ENCODE measurements around the gene TMEM183A.
A peak's percentile ranks its signal among the peaks of the same experiment; 100 is the strongest.

TMEM183A gene

GRCh38 chr1:203026031-203026665 is 19.0 kb downstream of the TMEM183A start, which contains the start of gene PPFIA4:
PPFIA4 (plus strand) TSS chr1:203026491; CDS start chr1:203039009, 12,518 bp downstream.
- in situ Hi-C loops (cut with HindIII; ENCODE audit: low pct_ligation_motif_present, low pct_unique_long_range_greater_than_20kb, low sequenced_read_pairs) = loop anchor here (25.0 kb wide), 1 partner anchor 186 kb away; no protein-coding TSS in a partner anchor
- DNase-seq = peak; percentile 88

- in situ Hi-C loops (cut with HindIII; ENCODE audit: low pct_ligation_motif_present, low pct_unique_long_range_greater_than_20kb, low sequenced_read_pairs) = loop anchor here (25.0 kb wide), 1 partner anchor 185 kb away; no protein-coding TSS in a partner anchor
- no peak for DNase-seq
Observed at GRCh38 chr1:203026666-203027663, 19.8 kb downstream of the TMEM183A start.

- DNase-seq = no peak
- in situ Hi-C loops (cut with HindIII; ENCODE audit: low pct_ligation_motif_present, low pct_unique_long_range_greater_than_20kb, low sequenced_read_pairs) = loop anchor here (25.0 kb wide), 1 partner anchor 184 kb away; no protein-coding TSS in a partner anchor
Observed at GRCh38 chr1:203028067-203028783, 21.1 kb downstream of the TMEM183A start.

GRCh38 chr1:203028784-203029553 is 21.8 kb downstream of the TMEM183A start:
- no peak for DNase-seq
- in situ Hi-C loops (cut with HindIII; ENCODE audit: low pct_ligation_motif_present, low pct_unique_long_range_greater_than_20kb, low sequenced_read_pairs) = loop anchor here (25.0 kb wide), 1 partner anchor 183 kb away; no protein-coding TSS in a partner anchor

GRCh38 chr1:203031467-203031866 is 24.3 kb downstream of the TMEM183A start:
- in situ Hi-C loops (cut with HindIII; ENCODE audit: low pct_ligation_motif_present, low pct_unique_long_range_greater_than_20kb, low sequenced_read_pairs) = loop anchor here (25.0 kb wide), 1 partner anchor 181 kb away; no protein-coding TSS in a partner anchor
- no peak for DNase-seq

GRCh38 chr1:203033287-203033686 is 26.1 kb downstream of the TMEM183A start:
- in situ Hi-C loops (cut with HindIII; ENCODE audit: low pct_ligation_motif_present, low pct_unique_long_range_greater_than_20kb, low sequenced_read_pairs) = loop anchor here (25.0 kb wide), 1 partner anchor 179 kb away; no protein-coding TSS in a partner anchor
- no peak for DNase-seq

GRCh38 chr1:203033917-203034316 is 26.7 kb downstream of the TMEM183A start:
- in situ Hi-C loops (cut with HindIII; ENCODE audit: low pct_ligation_motif_present, low pct_unique_long_range_greater_than_20kb, low sequenced_read_pairs) = loop anchor here (25.0 kb wide), 1 partner anchor 178 kb away; no protein-coding TSS in a partner anchor
- no peak for DNase-seq

GRCh38 chr1:203034422-203035110 is 27.4 kb downstream of the TMEM183A start:
- no peak for DNase-seq
- in situ Hi-C loops (cut with HindIII; ENCODE audit: low pct_ligation_motif_present, low pct_unique_long_range_greater_than_20kb, low sequenced_read_pairs) = loop anchor here (25.0 kb wide), 1 partner anchor 178 kb away; no protein-coding TSS in a partner anchor

- DNase-seq = no peak
- in situ Hi-C loops (cut with HindIII; ENCODE audit: low pct_ligation_motif_present, low pct_unique_long_range_greater_than_20kb, low sequenced_read_pairs) = loop anchor here (25.0 kb wide), 1 partner anchor 177 kb away; no protein-coding TSS in a partner anchor
Observed at GRCh38 chr1:203035111-203036000, 28.2 kb downstream of the TMEM183A start.

GRCh38 chr1:203036135-203036534 is 29.0 kb downstream of the TMEM183A start:
- no peak for DNase-seq
- in situ Hi-C loops (cut with HindIII; ENCODE audit: low pct_ligation_motif_present, low pct_unique_long_range_greater_than_20kb, low sequenced_read_pairs) = loop anchor here (25.0 kb wide), 1 partner anchor 176 kb away; no protein-coding TSS in a partner anchor

- in situ Hi-C loops (cut with HindIII; ENCODE audit: low pct_ligation_motif_present, low pct_unique_long_range_greater_than_20kb, low sequenced_read_pairs) = loop anchor here (25.0 kb wide), 1 partner anchor 176 kb away; no protein-coding TSS in a partner anchor
Observed at GRCh38 chr1:203036537-203036936, 29.4 kb downstream of the TMEM183A start.

GRCh38 chr1:203037509-203038190 is 30.5 kb downstream of the TMEM183A start:
- in situ Hi-C loops (cut with HindIII; ENCODE audit: low pct_ligation_motif_present, low pct_unique_long_range_greater_than_20kb, low sequenced_read_pairs) = loop anchor here (25.0 kb wide), 1 partner anchor 175 kb away; no protein-coding TSS in a partner anchor
- no peak for DNase-seq

More at GRCh38 chr1:203036537-203036936, 29.4 kb downstream of the TMEM183A start:
- DNase-seq = no peak

- peak; percentile 97 for DNase-seq
- in situ Hi-C loops (cut with HindIII; ENCODE audit: low pct_ligation_motif_present, low pct_unique_long_range_greater_than_20kb, low sequenced_read_pairs) = loop anchor here (25.0 kb wide), 1 partner anchor 174 kb away; no protein-coding TSS in a partner anchor
Observed at GRCh38 chr1:203038217-203038741, 31.1 kb downstream of the TMEM183A start.

GRCh38 chr1:203038891-203039608 is 31.9 kb downstream of the TMEM183A start:
- DNase-seq = peak; percentile 77
- in situ Hi-C loops (cut with HindIII; ENCODE audit: low pct_ligation_motif_present, low pct_unique_long_range_greater_than_20kb, low sequenced_read_pairs) = loop anchor here (25.0 kb wide), 1 partner anchor 173 kb away; no protein-coding TSS in a partner anchor
